Medulla oblongata (tissue), 1 donor: ENCODE results near the gene EFCAB14.
"Not testable (repeated sequence)": the region's sequence is repeated elsewhere in the genome, so short reads cannot be mapped to it uniquely, and the experiment has no call there.

Source experiments
- DNase-seq: peaks from one replicate; pipeline ENCODE4 v3.0.0-alpha.2; 2015; ENCODE audit errors: extremely low spot score

Gene EFCAB14, protein sequence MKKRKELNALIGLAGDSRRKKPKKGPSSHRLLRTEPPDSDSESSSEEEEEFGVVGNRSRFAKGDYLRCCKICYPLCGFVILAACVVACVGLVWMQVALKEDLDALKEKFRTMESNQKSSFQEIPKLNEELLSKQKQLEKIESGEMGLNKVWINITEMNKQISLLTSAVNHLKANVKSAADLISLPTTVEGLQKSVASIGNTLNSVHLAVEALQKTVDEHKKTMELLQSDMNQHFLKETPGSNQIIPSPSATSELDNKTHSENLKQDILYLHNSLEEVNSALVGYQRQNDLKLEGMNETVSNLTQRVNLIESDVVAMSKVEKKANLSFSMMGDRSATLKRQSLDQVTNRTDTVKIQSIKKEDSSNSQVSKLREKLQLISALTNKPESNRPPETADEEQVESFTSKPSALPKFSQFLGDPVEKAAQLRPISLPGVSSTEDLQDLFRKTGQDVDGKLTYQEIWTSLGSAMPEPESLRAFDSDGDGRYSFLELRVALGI

DNA sequence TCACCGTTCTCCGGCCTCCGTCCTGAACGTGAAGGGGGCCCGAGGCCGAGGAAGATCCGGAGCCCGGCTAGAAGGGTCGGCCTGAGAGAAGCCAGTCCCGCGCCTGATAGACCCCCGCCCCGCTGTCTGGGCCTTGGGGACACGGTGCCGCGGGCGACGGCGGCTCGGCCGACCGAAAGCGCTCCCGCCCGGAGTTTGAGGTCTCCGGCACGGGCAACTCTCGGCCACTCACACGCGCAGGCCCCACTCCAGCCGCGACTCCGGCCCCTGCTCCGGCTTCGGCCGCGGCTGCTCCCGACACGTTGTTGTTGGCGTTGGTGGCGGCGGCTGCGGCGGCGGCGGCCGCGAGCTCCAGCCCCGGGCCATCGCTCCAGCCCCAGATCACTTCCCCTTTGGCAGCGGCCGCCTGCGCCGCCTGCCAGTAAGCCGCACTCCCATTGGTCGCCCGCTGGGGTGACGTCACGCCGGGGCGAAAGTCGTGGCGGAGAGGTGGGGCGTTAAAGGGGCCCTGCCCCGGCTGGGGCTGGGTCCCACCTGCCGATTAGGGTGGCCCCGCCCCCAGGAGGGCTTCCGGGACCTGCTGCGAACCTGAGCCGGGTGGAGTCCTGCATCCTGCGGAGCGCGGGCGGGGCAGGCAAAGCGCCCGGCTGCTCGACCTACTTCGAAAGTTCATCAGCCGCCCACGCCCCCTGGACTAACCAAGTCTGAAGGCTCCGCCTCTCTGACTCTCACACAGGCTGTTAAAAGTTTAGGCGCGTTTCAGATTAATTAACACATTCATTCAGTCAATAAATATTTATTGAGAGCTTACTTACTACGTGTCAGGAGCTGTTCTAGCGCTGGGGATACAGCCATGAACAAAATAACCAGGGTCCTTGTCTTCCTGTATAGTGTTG lies at the start of gene EFCAB14:
Gene EFCAB14 (minus strand): TSS at position 388 of the 896 bp plus-strand sequence. CDS start 1,027 bp downstream, outside the sequence.
- peak; percentile 96 for DNase-seq

DNA sequence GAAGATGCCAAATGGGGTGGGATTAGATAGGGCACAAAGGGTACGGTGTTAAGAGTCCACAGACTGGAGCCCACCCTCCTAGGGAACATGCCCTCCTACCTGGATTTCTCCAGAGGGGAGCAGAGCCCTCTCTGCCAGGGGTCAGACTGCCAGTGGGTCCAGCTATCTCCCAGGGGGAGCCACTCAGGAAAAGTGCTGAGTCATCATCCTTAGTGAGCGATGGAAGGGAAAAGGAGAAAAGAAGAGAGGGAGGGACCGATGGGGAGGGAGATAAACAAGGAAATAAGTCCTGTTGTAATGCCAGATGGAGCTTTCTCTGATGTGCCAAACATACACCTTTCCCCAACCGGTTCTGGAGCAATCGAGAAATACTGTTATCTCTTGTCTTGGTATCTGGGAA lies 49.5 kb upstream of the EFCAB14 start:
- no peak for DNase-seq

DNA sequence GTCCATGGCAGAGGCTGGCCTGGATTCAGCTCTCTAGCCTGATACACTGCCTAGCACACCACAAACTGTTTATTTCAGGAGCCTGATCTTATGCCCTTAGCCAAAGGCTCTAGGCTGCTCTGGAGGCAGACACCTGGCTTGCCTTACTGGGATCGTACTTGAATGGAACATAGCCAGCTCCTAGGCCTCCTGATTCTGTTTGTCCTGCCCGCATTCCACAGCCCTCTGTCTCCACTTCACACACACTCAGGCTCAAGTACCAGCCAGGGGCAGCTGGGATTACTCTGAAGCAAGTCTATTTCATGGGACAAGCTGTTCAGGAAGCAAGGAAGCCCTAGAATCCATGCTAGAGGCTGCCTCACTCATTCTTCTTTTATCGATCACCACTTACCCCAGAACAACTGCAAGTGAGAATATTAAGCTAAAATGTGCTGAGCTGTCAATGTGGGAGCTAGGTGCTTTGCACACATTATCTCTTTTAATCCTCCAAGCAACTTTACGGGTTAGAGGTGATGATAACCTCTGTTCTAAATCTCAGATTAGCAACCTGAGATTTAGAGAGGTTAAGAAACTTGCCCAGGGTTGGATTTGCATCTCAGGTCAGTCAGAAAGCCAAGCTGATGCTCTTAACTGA lies 48.9 kb upstream of the EFCAB14 start:
- DNase-seq: no peak

DNA sequence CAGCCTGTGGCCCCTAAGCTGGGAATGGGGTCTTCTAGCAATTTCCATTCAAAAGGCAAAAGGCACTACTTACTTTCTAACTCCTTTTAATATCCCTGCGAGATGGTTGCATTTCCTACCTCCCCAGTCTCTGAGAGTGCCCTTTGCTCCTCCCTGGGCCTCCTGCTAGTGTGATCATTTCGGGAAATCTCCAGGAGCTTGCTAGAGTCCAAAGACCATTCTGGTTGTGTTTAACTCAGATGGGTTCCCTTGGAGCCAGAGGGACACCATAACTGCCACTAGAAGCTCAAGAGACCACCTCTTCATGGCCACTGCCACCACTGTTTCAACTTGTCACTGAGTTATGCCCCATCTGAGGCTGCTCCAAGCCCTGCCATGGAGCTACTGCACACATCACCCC lies 45.5 kb upstream of the EFCAB14 start:
- DNase-seq: no peak

DNA sequence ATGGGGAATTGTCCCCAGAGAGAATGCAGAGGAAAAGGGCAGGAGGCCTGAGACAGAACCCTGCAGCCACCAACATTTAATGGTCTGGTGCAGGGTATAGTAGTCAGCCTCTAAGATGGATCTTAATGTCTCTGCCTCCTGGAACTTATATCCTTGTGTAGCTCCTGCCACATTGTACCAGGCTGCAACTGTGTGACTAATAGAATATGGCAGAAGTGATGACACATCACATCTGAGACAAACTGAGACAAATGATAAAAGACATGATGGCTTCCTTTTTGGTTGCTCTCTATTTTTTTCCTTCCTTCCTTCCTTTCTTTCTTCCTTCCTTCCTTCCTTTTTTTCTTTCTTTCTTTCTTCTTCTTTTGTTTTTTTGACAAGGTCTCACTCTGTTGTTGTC lies 42.8 kb upstream of the EFCAB14 start:
- no peak for DNase-seq

DNA sequence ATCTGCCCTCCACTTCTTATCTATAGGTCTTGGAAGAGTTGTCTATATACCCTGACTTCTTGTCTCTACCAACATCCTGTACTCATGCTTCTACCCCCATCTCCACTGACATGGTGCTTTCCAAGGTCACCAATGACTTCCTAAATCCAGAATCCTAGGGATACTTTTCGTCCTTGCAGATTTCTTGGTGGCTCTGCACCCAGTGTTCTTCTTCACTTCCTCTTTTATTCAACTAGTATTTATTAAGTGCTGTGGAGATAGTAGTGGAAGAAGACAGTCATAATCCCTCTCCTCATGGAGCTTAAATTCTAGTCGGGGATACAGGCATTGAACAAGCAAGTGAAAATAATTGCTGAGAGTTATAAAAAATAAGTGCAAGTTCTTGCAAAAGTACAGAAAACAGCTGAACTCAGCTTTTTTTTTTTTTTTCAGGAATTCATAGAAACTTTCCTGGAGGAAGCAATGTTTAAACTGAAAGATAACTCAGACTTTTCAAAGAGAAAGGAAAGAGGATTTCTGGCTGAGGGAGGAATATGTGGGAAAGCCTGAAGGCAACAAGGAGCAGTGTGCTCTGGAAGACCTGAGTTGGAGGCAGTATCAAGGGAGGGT lies 41.7 kb upstream of the EFCAB14 start:
- no peak for DNase-seq

DNA sequence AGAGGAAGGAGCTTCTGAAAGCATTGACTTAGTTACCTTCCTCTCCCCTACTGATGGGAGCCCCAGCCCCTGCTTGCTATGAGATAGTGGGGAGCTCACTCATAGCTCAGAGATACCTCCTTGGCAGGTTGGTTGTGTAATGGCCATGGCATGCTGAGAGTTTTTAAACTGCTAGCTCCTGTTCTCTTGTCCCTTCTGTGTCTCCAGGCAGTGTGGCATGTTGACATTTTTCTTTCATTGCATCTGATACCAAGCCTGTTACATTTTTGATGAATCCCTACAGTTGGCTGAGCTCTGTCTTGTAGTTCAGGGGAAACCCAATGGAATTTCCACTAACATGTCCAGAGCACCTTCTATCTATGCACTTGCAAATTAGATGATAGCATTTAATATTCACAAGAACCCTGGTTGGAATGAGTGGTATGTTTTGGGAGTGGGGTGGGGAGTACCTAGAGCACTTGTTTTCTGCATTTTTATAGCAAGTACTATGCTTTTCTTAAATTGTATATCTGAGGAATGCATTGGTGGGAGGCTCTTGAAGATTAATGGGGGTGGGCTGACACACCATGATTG lies 39.1 kb upstream of the EFCAB14 start:
- no peak for DNase-seq

DNA sequence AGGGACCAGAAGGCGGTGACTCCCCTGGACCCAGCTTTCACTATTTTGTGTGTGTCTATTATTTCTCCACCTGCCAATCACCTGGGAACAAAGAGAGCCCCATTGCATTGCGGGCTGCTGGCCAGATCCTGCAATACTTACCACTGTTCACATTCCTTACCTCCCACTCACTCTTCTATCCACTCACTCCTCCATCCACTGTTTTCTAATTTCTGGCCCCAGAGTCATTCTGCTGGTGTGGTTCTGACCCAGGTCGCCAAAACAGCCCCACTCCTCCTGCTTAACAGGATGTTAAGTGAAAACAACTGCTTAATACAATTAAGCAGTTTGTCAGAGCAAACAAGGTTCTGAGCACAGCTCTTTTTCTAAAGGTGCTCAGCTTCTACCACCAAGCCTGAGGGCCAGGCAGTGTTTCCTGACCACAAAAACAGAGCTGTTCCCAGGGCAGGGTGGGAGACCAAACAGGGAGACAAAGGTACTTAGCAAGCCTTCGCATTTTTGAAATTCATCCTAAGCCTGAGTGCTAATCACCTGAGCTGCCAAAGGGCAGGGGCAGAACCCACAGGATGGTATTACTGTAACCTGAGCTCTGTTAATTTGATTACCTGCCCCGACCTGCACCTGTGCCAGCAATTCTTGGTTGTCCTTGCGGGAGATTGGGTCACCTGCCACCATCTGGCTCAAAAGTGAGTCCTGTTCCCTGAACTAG lies 38.5 kb upstream of the EFCAB14 start:
- no peak for DNase-seq

DNA sequence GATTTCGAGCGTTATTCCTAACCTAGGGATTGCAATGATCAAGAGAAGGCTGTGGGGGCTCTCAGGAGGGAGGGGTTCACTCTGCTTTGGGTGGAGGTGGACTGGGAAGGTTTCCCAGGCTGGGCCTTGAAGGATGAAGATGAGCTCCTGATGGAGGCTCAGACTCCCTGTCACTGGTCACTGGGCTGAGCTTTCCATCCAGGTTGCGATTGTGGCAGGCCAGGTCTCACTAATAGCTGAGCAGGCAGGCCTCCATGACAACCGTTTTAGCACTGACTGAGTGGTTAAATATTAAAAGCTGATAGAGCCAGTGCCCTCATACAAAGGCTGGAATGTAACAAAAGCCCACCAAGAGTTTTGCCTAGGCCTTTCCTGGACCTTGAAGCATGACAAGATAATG lies 36.2 kb upstream of the EFCAB14 start:
- DNase-seq: no peak

DNA sequence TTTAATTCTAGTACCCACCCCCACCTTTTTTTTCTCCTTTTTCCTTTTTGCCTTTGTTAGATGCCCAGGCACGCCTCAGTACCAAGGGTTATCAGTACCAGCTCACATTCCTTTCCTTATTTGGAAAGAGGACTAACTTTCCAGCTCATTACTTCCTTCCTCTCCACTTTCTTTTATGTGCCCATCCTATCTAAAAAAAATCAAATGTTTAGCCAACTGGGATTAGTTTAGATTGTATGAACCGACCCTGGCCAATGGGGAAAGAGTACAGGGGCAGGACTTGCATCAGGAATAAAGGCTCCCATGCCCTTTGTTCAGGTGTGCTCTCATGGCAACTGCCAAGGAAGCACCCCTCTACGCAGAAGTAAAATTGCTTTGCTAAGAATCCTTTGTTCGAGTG lies 35.8 kb upstream of the EFCAB14 start:
- DNase-seq: not testable (repeated sequence)

DNA sequence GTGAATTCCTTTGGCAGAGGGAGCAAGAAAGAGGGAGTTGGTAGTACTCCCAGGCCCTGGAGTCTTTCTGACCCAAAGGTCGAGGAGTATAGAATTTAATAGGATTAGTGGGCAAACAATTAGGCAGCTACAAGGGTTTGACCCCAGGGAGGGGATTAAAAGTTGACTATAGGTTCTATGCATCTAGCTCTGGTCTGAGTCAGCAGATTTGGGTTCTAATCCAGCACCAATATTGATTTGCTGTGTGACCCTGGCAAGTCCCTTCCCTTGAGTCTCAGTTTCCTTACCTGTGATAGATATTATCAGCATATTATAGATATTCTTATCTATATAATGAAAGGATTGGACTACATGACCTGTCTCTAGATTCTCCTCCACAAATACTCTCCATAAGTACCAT lies 35.1 kb upstream of the EFCAB14 start:
- DNase-seq: no peak

DNA sequence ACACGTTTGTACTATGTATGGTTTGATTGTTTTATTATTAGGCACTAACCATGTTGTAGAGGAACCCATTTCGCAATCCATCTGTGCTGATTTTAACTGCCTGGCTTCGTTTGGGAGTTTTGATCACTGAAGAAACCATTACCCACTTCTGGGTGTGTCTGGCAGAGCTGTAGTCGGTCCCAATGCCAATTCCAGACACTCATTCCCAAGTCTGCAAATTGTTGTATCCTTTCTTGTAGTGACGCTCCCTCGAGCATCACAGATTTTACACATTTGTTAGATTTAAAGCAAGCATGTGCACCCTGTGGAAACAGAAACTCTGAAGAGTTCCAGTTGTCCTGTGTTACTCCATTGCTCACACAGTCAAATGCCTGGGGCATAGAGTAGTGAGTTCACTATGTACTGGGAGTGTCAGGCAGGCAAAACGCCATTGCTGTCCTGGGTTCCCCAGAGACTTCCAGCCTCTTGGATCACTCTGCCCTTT lies 31.0 kb upstream of the EFCAB14 start:
- no peak for DNase-seq

DNA sequence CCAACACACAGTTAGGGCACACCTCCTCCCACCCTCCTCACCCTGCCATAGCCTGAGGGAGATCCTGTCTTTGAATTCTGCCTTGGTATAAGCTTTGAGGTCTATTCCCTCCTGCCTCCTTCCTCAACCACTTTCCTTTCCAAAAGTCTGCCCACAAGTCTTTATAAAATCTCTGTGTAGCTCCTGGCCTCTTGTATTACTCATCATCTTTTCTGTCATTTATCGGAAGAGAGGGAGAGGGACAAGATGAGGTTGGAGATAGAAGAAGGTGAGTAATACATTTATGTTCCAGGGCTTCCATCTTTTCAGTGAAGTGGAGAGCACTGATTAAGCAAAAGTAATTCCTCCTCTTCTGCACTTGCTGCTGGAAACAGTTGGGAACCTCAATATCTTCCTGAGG lies 30.5 kb upstream of the EFCAB14 start:
- no peak for DNase-seq

DNA sequence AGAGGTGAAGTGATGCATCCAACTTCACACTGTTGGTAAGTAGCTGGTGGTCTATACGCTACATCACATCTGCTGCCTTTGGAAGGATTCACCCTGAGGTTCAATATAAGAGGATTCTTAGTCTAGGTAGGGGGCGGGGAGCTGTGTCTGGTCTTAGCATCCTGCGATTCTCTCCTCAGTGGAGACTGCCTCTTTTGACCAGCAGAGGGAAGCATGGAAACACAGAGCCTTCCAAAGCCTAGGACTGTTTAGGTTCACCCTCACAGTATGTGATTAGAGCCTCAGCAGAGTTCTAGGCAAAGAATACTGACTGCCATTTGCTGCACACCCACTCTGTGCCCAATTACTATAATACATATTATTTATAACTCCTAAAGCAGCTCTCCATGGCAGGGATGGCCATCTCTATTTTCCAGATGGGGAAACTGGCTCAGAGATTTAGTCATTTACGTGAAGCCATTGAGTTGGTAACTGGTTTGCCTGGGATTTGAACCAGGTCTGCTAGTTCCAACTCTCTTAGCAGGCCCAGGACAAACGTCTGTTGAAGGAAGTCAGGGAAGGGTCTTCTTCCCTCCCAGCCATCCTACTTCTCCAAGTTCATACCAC lies 28.9 kb upstream of the EFCAB14 start:
- peak; percentile 36 for DNase-seq

DNA sequence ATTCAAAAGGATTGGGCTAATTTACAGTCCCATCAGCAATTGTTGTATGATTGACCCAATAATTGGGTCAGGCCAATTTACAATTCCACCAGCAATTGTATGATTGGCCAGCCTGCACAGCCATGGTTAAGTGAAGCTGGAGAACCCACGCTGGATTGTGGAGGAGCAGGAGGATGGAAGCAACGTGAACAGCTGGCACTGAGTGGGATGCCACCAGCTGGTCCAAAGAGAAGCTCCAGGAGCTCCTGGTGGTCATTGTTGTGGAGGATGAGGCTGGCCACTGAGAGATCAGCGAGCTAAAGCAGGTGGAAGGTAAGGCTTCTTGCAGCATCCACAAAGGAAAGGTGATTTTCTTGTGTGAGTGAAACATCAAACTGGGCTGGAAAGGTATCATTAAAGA lies 23.2 kb upstream of the EFCAB14 start:
- no peak for DNase-seq

DNA sequence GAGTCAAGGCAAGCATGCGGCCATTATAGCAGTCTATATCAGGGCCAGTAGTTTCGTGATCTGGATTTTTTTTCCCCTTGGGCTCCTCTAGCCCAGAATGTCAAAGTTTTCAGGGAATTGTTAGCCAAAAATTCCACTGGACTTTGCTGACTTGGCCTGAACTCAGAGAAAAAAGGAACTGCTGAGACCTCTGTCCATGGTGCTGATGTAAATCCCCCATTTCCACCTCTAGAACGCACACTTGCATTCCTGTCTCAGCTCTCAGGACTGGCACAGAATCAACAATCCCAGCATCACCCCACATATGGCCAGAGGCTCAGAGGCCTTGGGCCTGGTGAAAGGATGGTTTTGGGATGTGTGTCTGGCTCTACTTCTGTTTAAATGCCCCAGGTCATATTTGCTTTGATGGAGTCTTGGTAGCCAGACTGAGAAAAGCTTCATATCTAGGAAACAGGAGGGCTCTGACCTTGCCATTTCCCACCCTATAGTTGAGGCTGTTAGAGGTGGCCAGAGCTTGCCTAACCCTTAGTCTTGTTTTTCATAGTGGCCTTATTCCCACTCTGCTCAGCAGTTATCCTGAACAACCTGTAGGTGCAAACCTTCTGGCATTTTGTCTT lies 16.9 kb upstream of the EFCAB14 start:
- DNase-seq: peak; percentile 37

DNA sequence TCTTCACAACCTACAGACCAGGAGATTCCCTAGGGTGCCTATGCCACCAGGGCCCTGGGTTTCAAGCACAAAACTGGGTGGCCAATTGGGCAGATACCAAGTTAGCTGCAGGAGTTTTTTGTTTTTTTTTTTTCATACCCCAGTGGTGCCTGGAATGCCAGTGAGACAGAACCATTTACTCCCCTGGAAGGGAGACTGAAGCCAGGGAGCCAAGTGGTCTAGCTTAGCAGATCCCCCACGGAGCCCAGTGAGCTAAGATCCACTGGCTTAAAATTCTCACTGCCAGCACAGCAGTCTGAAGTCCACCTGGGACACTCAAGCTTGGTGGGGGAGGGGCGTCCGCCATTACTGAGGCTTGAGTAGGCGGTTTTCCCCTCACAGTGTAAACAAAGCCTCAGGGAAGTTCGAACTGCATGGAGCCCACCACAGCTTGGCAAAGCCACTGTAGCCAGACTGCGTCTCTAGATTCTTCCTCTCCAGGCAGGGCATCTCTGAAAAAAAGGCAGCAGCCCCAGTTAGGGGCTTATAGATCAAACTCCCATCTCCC lies 9.5 kb upstream of the EFCAB14 start:
- not testable (repeated sequence) for DNase-seq

DNA sequence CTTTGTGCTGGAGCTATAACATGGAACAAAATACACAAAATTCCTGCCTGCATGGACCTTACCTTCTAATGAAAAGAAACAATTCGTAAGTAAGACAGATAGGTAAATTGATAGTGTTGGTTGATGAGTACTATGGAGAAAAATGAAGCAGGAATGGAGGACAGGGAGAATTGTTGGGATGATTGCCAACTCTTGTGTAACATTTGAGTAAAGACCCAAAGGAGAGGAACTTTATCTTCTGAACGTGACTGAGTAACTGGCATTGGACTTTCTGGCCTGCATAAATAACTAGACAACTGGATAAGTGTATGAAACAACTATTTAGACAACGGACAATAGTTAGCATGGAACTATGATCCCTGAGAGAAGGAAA lies 6.8 kb upstream of the EFCAB14 start:
- no peak for DNase-seq

DNA sequence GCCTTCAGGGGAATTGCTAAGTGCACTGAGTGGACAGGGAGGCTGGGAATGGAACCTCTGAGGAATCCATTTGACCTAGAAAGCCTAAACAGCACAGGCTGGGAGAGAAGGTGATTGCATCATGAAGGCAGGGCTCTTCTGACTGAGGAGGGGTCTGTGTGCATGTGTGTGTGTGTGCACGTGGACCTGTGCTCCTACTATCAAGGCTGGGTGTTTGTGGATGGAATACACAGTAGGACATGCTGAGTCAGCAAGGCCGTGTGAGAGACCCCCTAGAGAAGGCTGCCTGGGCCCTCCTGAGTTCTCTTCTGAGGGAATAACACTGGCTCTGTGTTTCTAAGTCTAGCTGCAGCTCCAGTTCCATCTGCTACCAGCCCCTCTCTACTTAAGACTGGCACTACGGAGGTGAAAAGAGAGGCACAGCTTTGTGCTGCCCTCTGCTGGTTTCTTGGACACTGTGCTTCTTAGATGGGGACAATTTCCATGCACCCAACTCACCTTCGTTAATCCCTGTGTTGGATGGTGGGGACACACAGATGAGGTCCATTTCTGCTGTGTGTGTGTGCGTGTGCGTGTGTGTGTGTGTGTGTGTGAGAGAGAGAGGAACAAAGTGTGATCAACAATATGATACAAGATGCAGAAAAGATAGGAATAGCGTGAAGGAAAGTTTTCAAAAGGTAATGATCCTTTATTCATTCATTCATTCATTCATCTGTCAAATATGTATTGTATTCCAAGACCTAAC lies 6.2 kb upstream of the EFCAB14 start:
- peak; percentile 88 for DNase-seq
